GM23338 (cell line): ENCODE results near the gene ARHGEF10L. TPM values are rescaled to one million over a fixed set of nuclear protein-coding genes. Genes with fewer than 3 reads are reported as not detected.

Source experiments
- ATAC-seq: fragments of 200-7000 bp; cut with Tn5 transposase; 3 replicates; pipeline ENCODE4 v1.9.1; 2020
- DNase-seq: peaks from one replicate; pipeline ENCODE4 v3.0.0-alpha.2; 2015; ENCODE audit warnings: low spot score
- H2AFZ ChIP-seq: fragments of 200-600 bp; sonication (generic); 2 replicates; pipeline ENCODE4 v1.8.0; 2016; ENCODE audit warnings: antibody characterized with exemption, mild to moderate bottlenecking, moderate library complexity
- H3F3A ChIP-seq: fragments of 200-600 bp; sonication (generic); replicated peaks from 2 replicates; pipeline ENCODE4 v1.8.0; 2017; ENCODE audit warnings: antibody characterized with exemption, mixed run types, low read depth
- H3K27ac ChIP-seq: fragments of 200-600 bp; sonication (generic); 2 replicates; pipeline ENCODE4 v1.6.1; 2016; ENCODE audit warnings: low read depth
- H3K27me3 ChIP-seq: fragments of 200-600 bp; sonication (generic); 2 replicates; pipeline ENCODE4 v1.8.0; 2016; ENCODE audit warnings: mild to moderate bottlenecking, mixed run types, moderate library complexity; ENCODE audit not compliant: insufficient read depth
- H3K36me3 ChIP-seq: fragments of 200-600 bp; sonication (generic); 2 replicates; pipeline ENCODE4 v1.8.0; 2016; ENCODE audit warnings: mild to moderate bottlenecking; ENCODE audit not compliant: insufficient read depth
- H3K4me1 ChIP-seq: fragments of 200-600 bp; sonication (generic); 2 replicates; pipeline ENCODE4 v1.8.0; 2016; ENCODE audit warnings: mild to moderate bottlenecking, moderate library complexity; ENCODE audit not compliant: insufficient read depth
- H3K4me2 ChIP-seq: fragments of 200-600 bp; sonication (generic); 2 replicates; pipeline ENCODE4 v1.7.1; 2017; ENCODE audit warnings: mixed run types
- H3K4me3 ChIP-seq: fragments of 200-600 bp; sonication (generic); 2 replicates; pipeline ENCODE4 v1.6.1; 2016; ENCODE audit warnings: mixed run types
- H3K79me2 ChIP-seq: fragments of 200-600 bp; sonication (generic); replicated peaks from 2 replicates; pipeline ENCODE4 v1.8.0; 2017; ENCODE audit warnings: mild to moderate bottlenecking; ENCODE audit not compliant: insufficient read depth
- H3K9me2 ChIP-seq: fragments of 200-600 bp; sonication (generic); 2 replicates; pipeline ENCODE4 v1.8.0; 2017; ENCODE audit not compliant: insufficient read depth
- H4K20me1 ChIP-seq: fragments of 200-600 bp; sonication (generic); replicated peaks from 2 replicates; pipeline ENCODE4 v1.8.0; 2017; ENCODE audit warnings: mild to moderate bottlenecking; ENCODE audit not compliant: insufficient read depth
- H3K27ac Mint-ChIP-seq: 2 replicates; pipeline ENCODE4 v1.8.0; 2020; ENCODE audit warnings: inconsistent platforms, mild to moderate bottlenecking, moderate library complexity, mixed read lengths
- H3K27me3 Mint-ChIP-seq: 3 replicates; pipeline ENCODE4 v1.8.0; 2022; ENCODE audit warnings: low read depth, mild to moderate bottlenecking, moderate library complexity, mixed read lengths, inconsistent platforms; ENCODE audit not compliant: insufficient read depth, poor library complexity
- H3K36me3 Mint-ChIP-seq: 3 replicates; pipeline ENCODE4 v1.8.0; 2021; ENCODE audit warnings: low read depth, mild to moderate bottlenecking, inconsistent platforms, moderate library complexity, mixed read lengths
- H3K4me1 Mint-ChIP-seq: 3 replicates; pipeline ENCODE4 v1.8.0; 2020; ENCODE audit warnings: mild to moderate bottlenecking, inconsistent platforms, mixed read lengths
- H3K4me3 Mint-ChIP-seq: 3 replicates; pipeline ENCODE4 v1.8.0; 2021; ENCODE audit warnings: moderate library complexity, mild to moderate bottlenecking, inconsistent platforms, mixed read lengths
- H3K9me3 Mint-ChIP-seq: 3 replicates; pipeline ENCODE4 v1.8.0; 2020; ENCODE audit warnings: moderate library complexity, mild to moderate bottlenecking, inconsistent platforms, mixed read lengths
- EZH2 ChIP-seq: fragments of 200-600 bp; sonication (generic); IDR thresholded peaks from one replicate; pipeline ENCODE4 v1.8.0; 2017; ENCODE audit warnings: antibody characterized with exemption, mild to moderate bottlenecking, low read depth; ENCODE audit not compliant: unreplicated experiment
- POLR2AphosphoS5 ChIP-seq: IDR thresholded peaks from 2 replicates; pipeline ENCODE4 v1.6.1; 2016; ENCODE audit warnings: antibody characterized with exemption, low read depth
- REST ChIP-seq: IDR thresholded peaks from one replicate; pipeline ENCODE4 v1.6.1; 2018; ENCODE audit warnings: antibody characterized with exemption; ENCODE audit not compliant: unreplicated experiment
- ZNF114 ChIP-seq: fragments of 250-450 bp; sonication (Bioruptor Pico); IDR thresholded peaks from 2 replicates; pipeline ENCODE4 v1.5.0; 2020; ENCODE audit warnings: mild to moderate bottlenecking, moderate library complexity
- ZNF331 ChIP-seq: fragments of 250-450 bp; sonication (Bioruptor Pico); IDR thresholded peaks from 2 replicates; pipeline ENCODE4 v1.5.0; 2020; ENCODE audit warnings: low read depth, mild to moderate bottlenecking, moderate library complexity
- polyA plus RNA-seq: library from polyadenylated mRNA; unstranded; fragments of >200 nt; fragmentation: Nextera tagmentation; extraction: Ambion mirVana; gene quantifications from 2 replicates; pipeline ENCODE4 v1.2.1, GENCODE V29; 2016
- total RNA-seq: library from RNA; depleted of rRNA; stranded (reverse); fragments of >200 nt; shearing (Covaris generic); gene quantifications from 2 replicates; pipeline ENCODE4 v1.2.3, GENCODE V29; 2014
- TF ChIP-seq, protein P1 (sequence below), 2 experiments: fragments of 200-600 bp in 1 of 2; sonication (generic) in 1 of 2; conservative IDR thresholded peaks; 2 replicates each; pipeline versions ENCODE4 v1.5.1 to v1.6.1; 2016 to 2017; ENCODE audit warnings: antibody characterized with exemption in 2 of 2, low read depth in 2 of 2, mild to moderate bottlenecking in 2 of 2, moderate library complexity in 1 of 2

ARHGEF10L gene
- total and polyA plus RNA-seq, 2 experiments from 2014 or later, result 12.1 to 46.8 TPM

DNA sequence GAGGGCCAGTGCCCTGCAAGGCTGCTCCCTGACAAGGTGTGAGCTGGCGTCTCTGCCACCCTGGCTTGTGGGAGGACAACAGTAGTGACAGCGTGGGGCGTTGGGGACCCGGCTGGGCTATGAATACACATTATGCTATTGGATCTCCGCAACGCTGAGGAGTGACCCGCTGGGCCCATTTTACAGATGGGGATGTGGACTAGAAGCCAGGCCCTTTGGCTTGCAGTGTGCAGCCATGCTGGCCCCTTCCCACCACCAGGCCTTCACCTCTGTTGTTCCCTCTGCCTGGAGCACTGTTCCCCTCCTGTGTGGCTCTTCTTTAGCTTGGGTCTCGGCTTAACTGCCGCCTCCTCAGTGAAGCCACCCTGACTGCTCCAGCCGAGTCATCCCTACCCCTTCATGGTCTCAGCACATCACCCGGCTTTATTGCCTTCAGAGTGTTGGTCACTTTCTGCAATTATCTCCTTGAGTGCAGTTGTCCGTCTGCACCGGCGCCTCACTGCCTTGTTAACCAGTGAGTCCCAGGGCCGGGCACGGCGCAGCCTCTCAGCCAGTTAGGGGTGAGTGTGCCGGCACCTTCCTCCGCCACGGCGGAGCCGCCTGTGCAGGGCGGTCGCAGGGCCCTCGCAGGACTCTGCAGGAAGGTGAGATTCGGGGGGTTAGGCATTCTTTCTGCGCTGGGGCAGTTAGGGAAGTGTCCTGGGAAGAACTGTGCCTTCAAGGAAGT lies 131.3 kb downstream of the ARHGEF10L start:
- peak; percentile 21 for ATAC-seq
- Histone ChIP-seq H3K9me2 (no peaks in the 10 kb centered on the region), H4K20me1 (peaks cover 4% of the 10 kb centered on the region), H3K4me1 (peaks cover 11% of the 10 kb centered on the region; the same call in 1 of the 2 replicates), H3K27me3 (no peaks in the 10 kb centered on the region), H3K4me2 (no peak overlapping the region), H3K36me3 (0 out of 2 replicates have a peak, but pooled peaks cover 4% of the 10 kb centered on the region), H2AFZ (no peak overlapping the region), H3K27ac (peak overlapping the region; percentile 50; the same call in 1 of the 2 replicates), H3K79me2 (0 out of 2 replicates have a peak, but pooled peaks cover 3% of the 10 kb centered on the region), H3K4me3 (no peak overlapping the region), H3F3A (no peaks in the 10 kb centered on the region)
- Mint-ChIP-seq H3K9me3 (no peaks in the 10 kb centered on the region), H3K27me3 (peaks cover 22% of the 10 kb centered on the region), H3K36me3 (peaks cover 31% of the 10 kb centered on the region), H3K4me3 (no peak overlapping the region), H3K4me1 (peaks cover 28% of the 10 kb centered on the region), H3K27ac (peak overlapping the region; percentile 89; the same call in 1 of the 2 replicates)
- TF ChIP-seq ZNF331 (no peak), EZH2 (no peak), REST (no peak), ZNF114 (no peak)
- TF ChIP-seq, protein P1, sequence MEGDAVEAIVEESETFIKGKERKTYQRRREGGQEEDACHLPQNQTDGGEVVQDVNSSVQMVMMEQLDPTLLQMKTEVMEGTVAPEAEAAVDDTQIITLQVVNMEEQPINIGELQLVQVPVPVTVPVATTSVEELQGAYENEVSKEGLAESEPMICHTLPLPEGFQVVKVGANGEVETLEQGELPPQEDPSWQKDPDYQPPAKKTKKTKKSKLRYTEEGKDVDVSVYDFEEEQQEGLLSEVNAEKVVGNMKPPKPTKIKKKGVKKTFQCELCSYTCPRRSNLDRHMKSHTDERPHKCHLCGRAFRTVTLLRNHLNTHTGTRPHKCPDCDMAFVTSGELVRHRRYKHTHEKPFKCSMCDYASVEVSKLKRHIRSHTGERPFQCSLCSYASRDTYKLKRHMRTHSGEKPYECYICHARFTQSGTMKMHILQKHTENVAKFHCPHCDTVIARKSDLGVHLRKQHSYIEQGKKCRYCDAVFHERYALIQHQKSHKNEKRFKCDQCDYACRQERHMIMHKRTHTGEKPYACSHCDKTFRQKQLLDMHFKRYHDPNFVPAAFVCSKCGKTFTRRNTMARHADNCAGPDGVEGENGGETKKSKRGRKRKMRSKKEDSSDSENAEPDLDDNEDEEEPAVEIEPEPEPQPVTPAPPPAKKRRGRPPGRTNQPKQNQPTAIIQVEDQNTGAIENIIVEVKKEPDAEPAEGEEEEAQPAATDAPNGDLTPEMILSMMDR (conservative IDR thresholded peaks at IDR 0.05; ENCODE audit: low read depth in 2 of 2), result no peak
- DNase-seq, result peak; percentile 24

GRCh38 chr1:17671314-17671705 lies 131.8 kb downstream of the ARHGEF10L start:
- Mint-ChIP-seq H3K36me3 (peaks cover 25% of the 10 kb centered on the region), H3K27me3 (peaks cover 25% of the 10 kb centered on the region), H3K27ac (peak overlapping the region; percentile 89; the same call in 1 of the 2 replicates), H3K4me1 (peaks cover 27% of the 10 kb centered on the region), H3K9me3 (no peaks in the 10 kb centered on the region; the same call in 2 of the 3 replicates), H3K4me3 (no peak overlapping the region; the same call in 2 of the 3 replicates)
- 0 out of 2 replicates have a peak, but pooled peaks cover 4% of the 10 kb centered on the region for H3K36me3 ChIP-seq
- ATAC-seq (peak; percentile 9), DNase-seq (no peak)
- H3K9me2 ChIP-seq, result no peaks in the 10 kb centered on the region
- H4K20me1 ChIP-seq, result peaks cover 4% of the 10 kb centered on the region
- H3K4me1 ChIP-seq, result peaks cover 11% of the 10 kb centered on the region; the same call in 1 of the 2 replicates
- H3F3A ChIP-seq, result no peaks in the 10 kb centered on the region
- peak overlapping the region; percentile 50; the same call in 1 of the 2 replicates for H3K27ac ChIP-seq
- H2AFZ ChIP-seq, result no peak overlapping the region
- H3K27me3 ChIP-seq, result no peaks in the 10 kb centered on the region
- H3K4me3 ChIP-seq, result no peak overlapping the region
- TF ChIP-seq POLR2AphosphoS5, result no peak
- no peak overlapping the region for H3K4me2 ChIP-seq
- 0 out of 2 replicates have a peak, but pooled peaks cover 3% of the 10 kb centered on the region for H3K79me2 ChIP-seq
